Body of pancreas (tissue), 4 donors: ENCODE data around the gene MYH7B. TPM values are rescaled to one million over a fixed set of nuclear protein-coding genes. Genes with fewer than 3 reads are reported as not detected.
A peak's percentile ranks its signal among the peaks of the same experiment; 100 is the strongest.

Experiments used
- ATAC-seq: fragments of 150-250 bp; one replicate; pipeline ENCODE4 v1.9.1; 2016
- DNase-seq, 4 donors: peaks; one replicate each; pipeline ENCODE4 v3.0.0-alpha.2; 2019
- H3K27ac ChIP-seq, 4 donors: fragments of 200-600 bp; sonication (generic); 1 replicate in 3 of 4; 2 replicates in 1 of 4; pipeline versions ENCODE4 v1.5.1 to v1.6.1; 2016 to 2019; ENCODE audit warnings: mild to moderate bottlenecking in 1 of 4, mixed read lengths in 1 of 4, moderate library complexity in 1 of 4
- H3K27me3 ChIP-seq, 2 donors: fragments of 200-600 bp; sonication (generic); one replicate each; pipeline ENCODE4 v1.6.0; 2016; ENCODE audit warnings: mild to moderate bottlenecking in 1 of 2
- H3K36me3 ChIP-seq, 2 donors: fragments of 200-600 bp; sonication (generic); replicated peaks in 1 of 2; 2 replicates each; pipeline ENCODE4 v1.5.1; 2016; ENCODE audit warnings: low read depth in 2 of 2; ENCODE audit not compliant: insufficient read depth in 1 of 2
- H3K4me1 ChIP-seq: fragments of 200-600 bp; sonication (generic); one replicate; pipeline ENCODE4 v1.6.0; 2016
- H3K4me3 ChIP-seq, 2 donors: fragments of 200-600 bp; sonication (generic); 1 replicate in 1 of 2; 2 replicates in 1 of 2; pipeline ENCODE4 v1.5.1; 2016 to 2019
- H3K9me3 ChIP-seq, 3 donors: fragments of 200-600 bp; sonication (generic); 1 replicate in 2 of 3; 2 replicates in 1 of 3; pipeline ENCODE4 v1.5.1; 2016
- CTCF ChIP-seq, 7 experiments: fragments of 450-650 bp in 4 of 7; fragments of 200-600 bp in 3 of 7; sonication (generic) in 3 of 7; IDR thresholded peaks; one replicate each; pipeline ENCODE4 v1.5.1; 2016 to 2019; ENCODE audit warnings: antibody characterized with exemption in 7 of 7
- POLR2A ChIP-seq, 3 donors: fragments of 450-650 bp; IDR thresholded peaks; one replicate each; pipeline ENCODE4 v1.6.1; 2016; ENCODE audit warnings: antibody characterized with exemption in 3 of 3, mild to moderate bottlenecking in 2 of 3
- WGBS, 2 donors: methylation state at CpG; one replicate each; pipeline ENCODE4 v1.1.5; 2017; 5-methylcytosine and 5-hydroxymethylcytosine counted together
- intact Hi-C: fragments of 100-400 bp; cut with DNase I; formaldehyde crosslinking; loops from one replicate; pipeline ENCODE4 v1.15.1; 2023
- total RNA-seq, 2 donors: library from RNA; depleted of rRNA; stranded (reverse); fragments of >200 nt; gene quantifications; one replicate each; pipeline ENCODE4 v1.1.0, GENCODE V29; 2016

MYH7B gene
- total RNA-seq = 1 to 10 TPM in 1 of 2 donors, under 1 TPM in 1; 0.52 to 1.3 TPM

DNA sequence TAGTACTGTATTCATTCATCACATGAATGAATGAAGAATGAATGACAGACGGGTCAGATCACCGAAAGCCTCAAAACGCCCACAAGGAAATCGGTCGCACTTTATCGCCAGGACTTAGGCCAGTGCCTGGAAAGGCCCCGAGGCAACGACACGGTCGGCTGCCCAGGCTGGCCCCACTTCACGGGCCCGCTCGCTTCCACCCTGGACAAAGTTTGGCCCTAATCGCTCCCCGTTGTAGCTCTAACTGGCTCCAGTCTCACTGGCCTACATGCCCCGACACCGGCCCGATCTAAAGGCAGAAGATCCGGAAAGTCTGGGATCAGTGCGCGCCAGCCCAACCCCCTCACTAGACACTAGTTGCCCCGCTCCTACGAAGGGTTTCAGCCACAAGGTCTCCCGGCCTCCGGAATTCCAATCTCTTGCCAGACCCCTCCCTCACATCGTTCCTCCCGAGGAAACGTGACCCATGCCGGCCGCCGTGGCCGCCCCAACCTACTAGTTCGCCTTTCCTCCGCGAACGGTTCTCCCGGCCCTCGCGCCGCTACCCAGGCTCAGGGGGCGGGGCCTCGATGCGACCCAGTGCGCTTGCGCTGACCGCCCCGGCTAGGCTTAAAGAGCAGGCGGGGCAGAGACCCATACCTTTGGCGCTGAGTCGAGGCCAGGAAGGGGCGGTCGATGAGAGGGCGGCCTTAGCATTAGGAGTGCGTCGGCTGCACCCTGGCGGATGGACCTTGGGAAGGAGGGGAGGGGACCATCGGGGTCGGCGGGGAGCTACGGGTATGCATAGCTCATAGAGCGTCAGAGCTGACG is at the start of gene MYH7B, which contains the start of gene GSS:
Gene MYH7B, plus strand, starts transcription at position 638 of the 810 bp plus-strand sequence. CDS start 22,138 bp downstream, outside the sequence.
Gene GSS, minus strand, starts transcription at position 576 of the 810 bp plus-strand sequence. CDS start 3,954 bp downstream, outside the sequence.
- Histone ChIP-seq H3K4me1 (peaks cover 13% of the 10 kb centered on the region), H3K9me3 (no peaks in the 10 kb centered on the region), H3K36me3 (no peaks in the 10 kb centered on the region), H3K4me3 (peak within 1 kb of the TSS; percentile 23 to 40), H3K27ac (peak within 1 kb of the TSS; percentile 81 to 85 (median 82)), H3K27me3 (no peaks in the 10 kb centered on the region)
- DNase-seq (peak; percentile 98 to 100 (median 98)), ATAC-seq (peak; percentile 97)
- TF ChIP-seq CTCF (IDR thresholded peaks at IDR 0.05) = peak; percentile 14 to 86 (median 67)
- peak; percentile 49 to 84 (median 83) for TF ChIP-seq POLR2A (IDR thresholded peaks at IDR 0.05)
- intact Hi-C loops = no loop called here
- 0 to 1% methylated on average over 23 to 62 of the region's 62 CpGs for WGBS, 2 donors

GRCh38 chr20:34907616-34908469 is 47.8 kb upstream of the MYH7B start:
- WGBS, 2 donors = 35 to 43% methylated on average over 7 of the region's 7 CpGs
- intact Hi-C loops = no loop called here
- no peaks in the 10 kb centered on the region for H3K27me3 ChIP-seq
- TF ChIP-seq CTCF (IDR thresholded peaks at IDR 0.05) = no peak
- no peak for TF ChIP-seq POLR2A (IDR thresholded peaks at IDR 0.05)
- no peaks in the 10 kb centered on the region for H3K36me3 ChIP-seq
- H3K9me3 ChIP-seq = no peaks in the 10 kb centered on the region
- peak; percentile 82 for ATAC-seq
- peak; percentile 41 to 59 (median 56) for DNase-seq
- peak overlapping the region; percentile 41 to 72 (median 50) for H3K27ac ChIP-seq
- no peak overlapping the region for H3K4me3 ChIP-seq
- H3K4me1 ChIP-seq = peaks cover 17% of the 10 kb centered on the region

- WGBS, 2 donors = 85 to 90% methylated on average over 4 of the region's 4 CpGs
- TF ChIP-seq CTCF (IDR thresholded peaks at IDR 0.05) (no peak), POLR2A (IDR thresholded peaks at IDR 0.05) (no peak)
- ATAC-seq = no peak
- H3K4me1 ChIP-seq = peaks cover 17% of the 10 kb centered on the region
- intact Hi-C loops = no loop called here
- H3K4me3 ChIP-seq = no peak overlapping the region
- DNase-seq = no peak
- no peaks in the 10 kb centered on the region for H3K36me3 ChIP-seq
- H3K27me3 ChIP-seq = no peaks in the 10 kb centered on the region
- no peaks in the 10 kb centered on the region for H3K9me3 ChIP-seq
- no peak overlapping the region for H3K27ac ChIP-seq
Observed at GRCh38 chr20:34915131-34915530, 40.5 kb upstream of the MYH7B start.

- H3K9me3 ChIP-seq = no peaks in the 10 kb centered on the region
- H3K27me3 ChIP-seq = no peaks in the 10 kb centered on the region
- ATAC-seq (no peak), DNase-seq (no peak)
- WGBS, 2 donors = 43 to 47% methylated on average over 4 of the region's 4 CpGs
- no peaks in the 10 kb centered on the region for H3K36me3 ChIP-seq
- TF ChIP-seq POLR2A (IDR thresholded peaks at IDR 0.05) (no peak), CTCF (IDR thresholded peaks at IDR 0.05) (no peak)
- intact Hi-C loops = no loop called here
- no peak overlapping the region for H3K27ac ChIP-seq
- H3K4me3 ChIP-seq = no peak overlapping the region
- H3K4me1 ChIP-seq = peaks cover 17% of the 10 kb centered on the region
Observed at GRCh38 chr20:34915749-34916455, 39.8 kb upstream of the MYH7B start.
